GM21528 (cell line): ENCODE results near the gene ZBP1.

Experiments
- ATAC-seq: cut with Tn5 transposase; IDR thresholded peaks from one replicate; pipeline ENCODE4 v1.9.1; 2021; ENCODE audit warnings: mild to moderate bottlenecking, moderate library complexity; ENCODE audit not compliant: unreplicated experiment, low FRiP score

Gene ZBP1

GRCh38 chr20:57620274-57620990, at the start of gene ZBP1:
TSS of gene ZBP1 (minus strand) at chr20:57620426. CDS start at chr20:57620295, 131 bp downstream.
- ATAC-seq, result peak; percentile 54

- ATAC-seq, result no peak
Measured at GRCh38 chr20:57669632-57670031, 49.4 kb upstream of the ZBP1 start.

GRCh38 chr20:57667924-57668782, 47.9 kb upstream of the ZBP1 start:
- no peak for ATAC-seq

GRCh38 chr20:57667388-57667787, 47.2 kb upstream of the ZBP1 start:
- no peak for ATAC-seq

GRCh38 chr20:57666834-57667157, 46.6 kb upstream of the ZBP1 start:
- no peak for ATAC-seq

- ATAC-seq, result no peak
Measured at GRCh38 chr20:57666106-57666833, 46.0 kb upstream of the ZBP1 start.

GRCh38 chr20:57665589-57665971, 45.4 kb upstream of the ZBP1 start:
- ATAC-seq, result no peak

- no peak for ATAC-seq
Measured at GRCh38 chr20:57664924-57665588, 44.8 kb upstream of the ZBP1 start.

- ATAC-seq, result no peak
Measured at GRCh38 chr20:57664476-57664875, 44.2 kb upstream of the ZBP1 start.

GRCh38 chr20:57663681-57664451, 43.6 kb upstream of the ZBP1 start:
- no peak for ATAC-seq

GRCh38 chr20:57663241-57663640, 43.0 kb upstream of the ZBP1 start:
- no peak for ATAC-seq

GRCh38 chr20:57662456-57663240, 42.4 kb upstream of the ZBP1 start:
- ATAC-seq, result no peak

- no peak for ATAC-seq
Measured at GRCh38 chr20:57661746-57662455, 41.7 kb upstream of the ZBP1 start.

- no peak for ATAC-seq
Measured at GRCh38 chr20:57660922-57661745, 40.9 kb upstream of the ZBP1 start.

GRCh38 chr20:57660181-57660921, 40.1 kb upstream of the ZBP1 start:
- ATAC-seq, result no peak

- no peak for ATAC-seq
Measured at GRCh38 chr20:57659517-57660180, 39.4 kb upstream of the ZBP1 start.
